Fibroblast of skin of abdomen (primary cell): ENCODE results near the gene R3HCC1L.
"Not testable (repeated sequence)": the region's sequence is repeated elsewhere in the genome, so short reads cannot be mapped to it uniquely, and the experiment has no call there.

ENCODE experiments used
- DNase-seq: peaks from one replicate; pipeline ENCODE4 v3.0.0-alpha.2; 2013

The R3HCC1L gene

DNA sequence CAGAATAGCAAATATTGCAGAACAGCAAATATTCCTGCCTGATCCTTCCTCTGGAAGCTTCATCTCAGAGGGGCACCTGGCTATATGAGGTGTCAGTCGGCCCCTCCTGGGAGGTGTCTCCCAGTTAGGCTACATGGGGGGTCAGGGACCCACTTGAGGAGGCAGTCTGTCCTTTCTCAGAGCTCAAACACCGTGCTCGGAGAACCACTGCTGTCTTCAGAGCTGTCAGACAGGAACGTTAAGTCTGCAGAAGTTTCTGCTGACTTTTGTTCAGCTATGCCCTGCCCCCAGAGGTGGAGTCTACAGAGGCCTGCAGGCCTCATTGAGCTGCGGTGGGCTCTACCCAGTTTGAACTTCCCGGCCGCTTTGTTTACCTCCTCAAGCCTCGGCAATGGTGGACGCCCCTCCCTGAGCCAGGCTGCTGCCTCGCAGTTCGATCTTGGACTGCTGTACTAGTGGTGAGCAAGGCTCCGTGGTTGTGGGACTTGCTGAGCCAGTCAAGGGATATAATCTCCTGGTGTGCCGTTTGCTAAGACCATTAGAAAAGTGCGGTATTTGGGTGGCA, 48.0 kb downstream of the R3HCC1L start:
- DNase-seq = not testable (repeated sequence)

DNA sequence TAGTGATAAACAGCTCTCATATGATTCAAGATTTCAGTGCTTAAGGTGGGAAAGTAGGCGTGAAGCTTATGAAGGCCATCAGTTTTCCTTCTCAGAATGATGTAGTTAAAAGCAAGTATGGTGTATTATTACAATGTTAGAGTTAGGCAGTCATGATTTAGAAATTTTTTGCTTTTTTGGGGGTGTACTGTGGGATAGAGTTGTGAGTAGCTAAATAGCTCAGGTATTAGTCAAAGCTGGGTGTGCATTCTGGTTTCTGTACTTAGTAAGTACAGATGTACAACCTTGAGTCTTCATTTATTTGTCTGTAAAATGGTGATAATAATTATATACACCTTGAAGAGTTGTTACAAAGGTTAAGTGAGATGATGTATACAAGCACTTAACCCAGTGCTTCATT, 52.2 kb downstream of the R3HCC1L start:
- peak; percentile 28 for DNase-seq

DNA sequence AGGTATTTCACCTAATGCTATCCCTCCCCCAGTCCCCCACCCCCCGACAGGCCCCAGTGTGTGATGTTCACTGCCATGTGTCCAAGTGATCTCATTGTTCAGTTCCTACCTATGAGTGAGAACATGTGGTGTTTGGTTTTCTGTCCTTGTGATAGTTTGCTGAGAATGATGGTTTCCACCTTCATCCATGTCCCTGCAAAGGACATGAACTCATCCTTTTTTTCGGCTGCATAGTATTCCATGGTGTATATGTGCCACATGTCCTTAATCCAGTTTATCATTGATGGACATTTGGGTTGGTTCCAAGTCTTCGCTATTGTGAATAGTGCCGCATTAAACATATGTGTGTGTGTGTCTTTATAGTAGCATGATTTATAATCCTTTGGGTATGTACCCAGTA, 56.3 kb downstream of the R3HCC1L start:
- not testable (repeated sequence) for DNase-seq

DNA sequence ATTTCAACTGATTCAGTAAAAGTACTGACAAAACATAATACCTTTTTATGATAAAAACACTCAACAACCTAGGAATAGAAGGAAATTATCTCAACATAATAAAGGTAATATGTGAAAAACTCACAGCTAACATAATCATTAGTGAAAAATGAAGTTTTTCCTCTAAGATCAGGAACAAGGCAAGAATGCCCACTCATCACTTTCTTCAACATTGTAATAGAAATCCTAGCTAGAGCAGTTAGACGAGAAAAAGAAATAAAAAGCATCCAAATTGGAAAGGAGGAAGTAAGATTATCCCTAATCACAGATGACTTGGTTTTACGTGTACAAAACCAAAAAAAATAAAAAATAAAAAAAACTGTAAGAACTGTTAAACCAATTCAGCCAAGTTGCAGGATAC, 58.6 kb downstream of the R3HCC1L start:
- DNase-seq = no peak

DNA sequence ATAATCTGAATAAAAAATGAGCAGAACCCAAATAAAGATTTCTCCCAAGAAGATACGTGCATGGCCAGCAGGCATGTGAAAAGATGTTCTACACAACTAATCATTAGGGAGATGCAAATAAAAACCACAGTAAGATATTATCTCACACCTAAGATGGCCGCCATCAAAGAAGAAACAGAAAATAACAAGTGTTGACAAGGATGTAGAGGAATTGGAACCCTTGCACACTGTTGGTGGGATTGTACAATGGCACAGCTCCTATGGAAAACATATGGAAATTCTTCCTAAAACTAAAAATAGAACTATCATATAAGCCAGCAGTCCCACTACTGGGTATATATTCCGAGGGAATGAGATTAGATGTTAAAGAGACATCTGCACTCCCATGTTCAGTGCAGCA, 60.2 kb downstream of the R3HCC1L start:
- no peak for DNase-seq

DNA sequence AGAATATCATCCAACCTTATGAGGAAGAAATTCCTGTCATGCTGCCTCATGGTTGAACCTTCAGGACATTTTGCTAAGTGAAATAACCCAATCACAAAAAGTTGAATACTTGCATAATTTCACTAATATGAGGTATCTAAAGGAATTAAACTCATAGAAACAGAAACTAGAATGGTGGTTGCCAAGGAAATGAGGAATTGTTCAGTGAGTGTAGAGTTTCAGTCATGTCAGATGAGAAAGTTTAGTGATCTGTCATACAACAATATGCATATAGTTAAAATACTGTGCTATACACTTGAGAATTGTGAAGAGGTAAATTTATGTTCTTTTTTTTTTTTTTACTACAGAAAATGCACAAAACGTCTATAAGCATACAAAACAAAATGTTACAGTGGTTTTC, 60.7 kb downstream of the R3HCC1L start:
- no peak for DNase-seq

DNA sequence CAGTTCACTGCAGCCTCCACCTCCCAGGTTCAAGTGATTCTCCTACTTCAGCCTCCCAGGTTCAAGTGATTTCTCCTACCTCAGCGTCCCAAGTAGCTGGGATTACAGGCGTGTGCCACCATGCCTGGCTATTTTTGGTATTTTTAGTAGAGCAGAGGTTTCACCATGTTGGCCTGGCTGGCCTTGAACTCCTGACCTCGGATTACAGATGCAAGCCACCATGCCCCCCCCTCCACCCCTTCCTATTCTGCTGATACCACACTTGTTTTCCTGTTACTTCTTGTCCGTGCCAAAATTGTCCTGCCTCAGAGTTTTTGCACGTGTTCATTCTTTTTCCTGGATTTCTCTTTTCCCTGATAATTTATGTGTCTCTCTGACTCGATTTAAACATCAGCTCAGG, 62.5 kb downstream of the R3HCC1L start:
- no peak for DNase-seq

DNA sequence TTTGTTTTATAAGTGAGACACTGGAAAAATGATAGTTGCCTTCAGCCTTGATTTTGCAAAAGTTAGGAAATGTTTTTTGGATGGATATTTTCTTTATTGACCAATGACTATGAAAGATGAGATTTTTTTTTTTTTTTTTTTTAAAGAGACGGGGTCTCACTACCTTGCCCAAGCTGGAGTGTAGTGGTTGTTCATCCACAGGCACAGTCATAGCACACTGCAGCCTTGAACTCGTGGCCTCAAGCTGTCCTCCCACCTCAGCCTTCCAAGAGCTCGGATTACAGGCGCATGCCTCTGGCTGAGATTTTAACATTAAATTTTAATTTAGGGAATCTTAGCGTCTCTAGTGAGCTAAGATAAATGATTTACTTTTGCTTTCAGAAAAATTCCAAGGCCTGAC, 67.3 kb downstream of the R3HCC1L start:
- no peak for DNase-seq

DNA sequence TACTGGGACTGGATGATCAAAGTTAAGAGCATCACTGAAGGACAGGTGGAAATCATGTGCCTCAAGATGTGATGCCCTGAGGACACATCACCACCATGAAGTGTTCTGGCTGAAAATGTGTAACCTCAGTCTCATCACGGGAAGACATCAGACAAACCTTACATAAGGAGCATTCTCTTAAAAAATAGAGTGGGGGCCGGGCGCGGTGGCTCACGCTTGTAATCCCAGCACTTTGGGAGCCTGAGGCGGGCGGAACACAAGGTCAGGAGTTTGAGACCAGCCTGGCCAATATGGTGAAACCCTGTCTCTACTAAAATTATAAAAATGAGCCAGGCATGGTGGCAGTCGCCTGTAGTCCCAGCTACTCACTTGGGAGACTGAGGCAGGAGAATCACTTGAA, 67.9 kb downstream of the R3HCC1L start:
- DNase-seq = no peak

DNA sequence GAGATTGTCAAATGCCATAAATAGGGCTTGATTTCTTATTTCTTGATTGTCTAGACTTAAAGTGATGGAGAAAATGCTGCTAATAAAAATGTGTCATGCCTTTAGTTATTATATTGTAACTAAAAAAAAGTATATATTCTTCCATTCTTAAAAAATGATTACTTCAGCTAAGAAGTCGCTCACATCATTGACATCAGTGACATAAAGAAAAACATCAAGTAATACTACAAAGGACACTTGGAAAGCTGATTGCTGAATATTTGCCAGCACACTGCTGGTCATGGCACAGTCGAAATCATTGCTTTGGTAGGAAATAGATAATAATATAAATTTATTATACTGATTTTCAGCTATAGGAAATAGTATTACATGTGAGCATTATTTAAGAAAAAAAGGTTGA, 70.9 kb downstream of the R3HCC1L start:
- DNase-seq = no peak

DNA sequence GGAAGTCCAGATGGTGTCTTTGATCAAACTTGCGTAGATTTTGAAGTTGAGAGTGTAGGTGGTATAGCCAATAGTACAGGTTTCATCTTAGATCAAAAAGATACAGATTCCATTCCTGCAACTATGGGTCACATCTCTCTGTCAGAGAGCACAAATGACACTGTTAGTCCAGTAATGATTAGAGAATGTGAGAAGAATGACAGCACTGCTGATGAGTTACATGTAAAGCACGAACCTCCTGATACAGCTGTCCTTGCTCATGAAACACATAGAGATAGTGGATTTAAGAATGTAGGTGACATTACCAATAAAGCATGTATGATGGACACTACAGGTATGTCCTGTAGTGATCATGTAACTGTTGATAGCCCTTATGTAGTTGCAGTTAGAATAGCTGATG, 74.5 kb downstream of the R3HCC1L start:
- DNase-seq = no peak

DNA sequence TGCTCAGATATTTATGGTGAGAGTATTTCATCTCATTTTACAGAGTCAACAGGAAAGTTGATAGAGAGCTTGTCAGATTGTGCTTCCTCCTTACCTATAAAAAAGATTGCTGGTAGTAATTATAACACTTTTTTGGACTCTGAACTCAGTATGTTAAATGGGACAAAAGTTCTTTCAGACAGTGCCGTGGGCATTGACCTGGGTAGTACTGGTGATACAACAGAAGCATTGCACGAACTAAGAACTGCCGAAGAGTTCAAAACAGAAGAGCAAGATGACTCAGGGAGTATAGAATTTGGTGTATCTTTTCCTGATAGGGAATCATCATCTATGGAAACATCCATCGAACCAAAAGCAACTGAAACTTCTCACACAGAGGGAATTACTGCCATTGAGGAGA, 75.0 kb downstream of the R3HCC1L start:
- DNase-seq = no peak

DNA sequence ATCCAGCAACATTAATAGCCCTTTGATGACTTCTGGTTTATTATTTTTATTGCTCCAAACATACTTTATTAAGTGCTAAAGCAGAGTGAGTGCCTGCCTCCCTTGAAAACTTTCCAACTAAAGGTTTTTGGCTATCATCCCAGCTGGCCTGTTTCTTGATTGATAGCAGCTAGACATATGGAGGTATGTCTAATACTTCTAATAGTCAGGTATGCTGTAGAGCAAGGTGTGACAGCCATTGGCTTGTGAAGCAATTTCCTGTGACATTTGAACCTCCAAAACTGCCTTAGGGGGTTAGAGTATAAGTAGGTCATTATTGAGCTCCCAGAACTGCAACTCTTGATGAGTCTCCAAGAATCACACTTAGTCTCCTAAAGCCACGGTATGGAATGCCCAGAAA, 77.7 kb downstream of the R3HCC1L start:
- no peak for DNase-seq

DNA sequence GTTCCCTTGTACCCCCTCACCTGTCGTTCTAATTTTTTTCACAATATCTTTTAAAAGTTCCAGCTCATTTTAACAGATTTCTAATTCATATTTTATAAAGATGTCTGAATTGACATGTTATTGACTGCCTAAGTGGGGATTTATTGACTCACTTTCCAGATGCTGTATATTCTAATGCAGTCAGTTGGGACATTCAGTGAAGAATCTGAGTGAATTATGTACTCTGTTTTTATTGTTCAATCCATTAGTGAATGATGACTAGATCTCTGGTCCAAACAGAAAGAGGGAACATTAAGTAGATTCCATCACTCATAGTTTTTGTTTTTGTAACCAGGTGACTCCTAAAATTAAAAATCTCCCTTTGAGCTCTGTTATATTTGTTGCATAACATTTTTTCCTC, 79.3 kb downstream of the R3HCC1L start:
- DNase-seq = no peak

DNA sequence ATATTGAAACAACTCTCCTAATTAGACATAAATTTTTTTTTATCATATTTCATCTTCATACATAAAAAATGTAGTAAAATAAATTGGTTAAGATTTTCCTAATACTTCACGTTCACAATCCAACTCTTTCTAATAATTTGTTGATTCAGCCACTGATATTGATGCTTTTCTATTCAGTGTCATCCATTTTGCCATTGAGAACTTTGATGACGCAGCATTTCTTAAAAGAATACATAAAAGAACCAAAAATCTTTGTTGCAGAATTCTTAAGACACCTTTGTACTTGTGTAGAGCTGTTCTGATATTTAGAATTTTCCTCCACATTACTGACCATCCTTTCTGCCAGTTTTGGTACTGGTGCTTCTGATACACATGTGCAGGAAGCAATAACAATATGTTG, 80.9 kb downstream of the R3HCC1L start:
- DNase-seq = no peak

DNA sequence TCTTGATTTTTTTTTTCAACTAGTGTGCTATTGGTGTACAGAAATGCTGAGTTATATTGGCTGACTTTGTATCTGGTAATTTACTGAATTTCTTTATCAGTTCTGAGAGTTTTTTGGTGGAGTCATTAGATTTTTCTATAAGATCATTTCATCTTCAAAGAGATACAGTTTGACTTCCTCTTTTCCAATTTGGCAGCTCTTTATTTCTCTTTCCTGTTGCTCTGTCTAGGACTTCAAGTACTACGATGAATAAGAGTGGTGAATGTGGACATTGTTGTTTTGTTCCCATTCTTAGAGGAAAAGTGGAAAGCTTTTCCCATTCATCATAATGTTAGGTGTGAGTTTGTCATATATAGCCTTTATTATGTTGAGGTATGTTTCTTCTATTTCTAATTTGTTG, 83.3 kb downstream of the R3HCC1L start:
- DNase-seq = no peak

DNA sequence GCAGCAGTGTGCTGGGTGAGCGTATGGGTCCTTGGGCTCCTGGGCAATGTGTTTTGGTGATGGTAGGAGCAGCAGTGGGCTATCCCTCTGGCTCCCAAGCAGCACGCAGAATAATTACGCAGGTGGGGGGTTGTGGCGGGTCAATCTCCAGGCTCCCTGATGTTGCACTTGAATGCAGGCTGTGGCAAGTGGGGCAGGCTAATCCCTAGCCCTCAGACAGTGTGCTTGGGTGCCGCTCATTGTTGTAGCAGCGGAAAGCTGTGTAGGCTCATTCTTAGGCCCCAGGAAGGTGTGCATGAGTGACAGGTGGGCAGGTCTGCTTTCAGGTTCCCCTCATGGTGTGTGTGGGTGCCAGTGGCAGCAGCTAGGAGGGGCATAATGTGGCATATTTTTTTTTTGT, 89.4 kb downstream of the R3HCC1L start:
- no peak for DNase-seq

DNA sequence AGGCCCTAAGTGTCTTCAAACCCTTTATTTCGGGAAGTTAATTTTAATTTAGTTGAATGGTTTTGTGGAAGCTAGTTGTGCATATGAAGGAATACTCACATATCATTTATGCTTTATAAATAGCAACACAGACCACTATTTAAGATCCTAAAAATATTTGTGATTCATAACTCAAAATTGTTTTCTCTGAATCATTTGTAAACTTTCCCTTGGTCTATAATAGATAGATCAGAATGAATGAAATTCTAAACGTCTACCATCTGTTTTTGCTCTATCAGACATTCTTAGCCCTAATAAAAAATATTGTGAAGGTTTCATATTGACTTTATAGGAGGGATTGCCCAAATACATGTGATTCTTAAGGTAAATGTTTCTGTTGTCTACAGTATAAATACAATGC, 90.1 kb downstream of the R3HCC1L start:
- peak; percentile 37 for DNase-seq

DNA sequence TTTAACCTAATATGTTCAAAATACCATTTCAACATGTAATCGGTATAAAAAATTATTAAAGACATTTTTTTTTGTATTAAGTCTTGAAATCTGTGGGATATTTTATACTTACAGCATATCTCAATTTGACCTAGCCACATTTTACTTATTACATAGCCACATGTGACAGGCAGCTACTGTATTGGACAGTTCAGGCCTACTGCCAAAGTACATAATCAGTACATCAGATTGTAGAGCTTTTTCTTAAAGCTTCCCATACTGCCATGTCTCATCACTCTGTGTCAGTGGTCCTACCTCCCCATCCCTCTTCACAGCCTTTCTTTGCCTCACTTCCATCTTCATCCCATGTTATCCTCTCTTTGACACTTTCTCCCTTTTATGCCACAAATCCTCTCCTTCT, 90.5 kb downstream of the R3HCC1L start:
- DNase-seq = peak; percentile 17

DNA sequence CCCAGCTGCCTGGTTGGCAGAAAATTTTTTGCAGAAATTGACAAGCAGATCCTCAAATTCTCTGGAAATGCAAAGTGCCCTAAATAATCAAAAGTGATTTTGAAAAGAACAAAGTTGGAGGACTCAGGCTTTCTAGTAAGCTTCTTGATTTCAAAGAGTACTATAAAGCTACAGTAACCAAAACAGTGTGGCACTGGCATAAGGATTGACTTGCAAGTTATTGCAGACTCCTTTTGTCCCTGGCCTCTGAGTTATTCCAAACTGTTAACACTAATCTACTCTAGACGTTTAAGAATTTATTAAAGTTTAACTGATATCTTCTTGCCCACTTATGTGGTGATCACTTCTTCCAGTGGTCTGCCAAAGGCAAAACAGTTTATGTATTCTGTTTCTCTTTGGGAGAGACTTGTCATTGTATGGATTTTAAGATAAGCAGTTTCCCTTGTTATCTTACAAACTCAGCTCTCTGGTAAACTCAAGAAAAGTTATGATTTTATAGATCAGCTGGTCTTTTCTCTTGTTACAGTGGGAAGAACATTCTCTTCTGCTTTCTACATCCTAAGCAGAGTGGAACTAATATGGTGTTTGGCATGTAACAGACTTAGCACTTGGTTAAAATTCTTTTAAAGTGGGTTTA, 92.2 kb downstream of the R3HCC1L start:
- DNase-seq = no peak

DNA sequence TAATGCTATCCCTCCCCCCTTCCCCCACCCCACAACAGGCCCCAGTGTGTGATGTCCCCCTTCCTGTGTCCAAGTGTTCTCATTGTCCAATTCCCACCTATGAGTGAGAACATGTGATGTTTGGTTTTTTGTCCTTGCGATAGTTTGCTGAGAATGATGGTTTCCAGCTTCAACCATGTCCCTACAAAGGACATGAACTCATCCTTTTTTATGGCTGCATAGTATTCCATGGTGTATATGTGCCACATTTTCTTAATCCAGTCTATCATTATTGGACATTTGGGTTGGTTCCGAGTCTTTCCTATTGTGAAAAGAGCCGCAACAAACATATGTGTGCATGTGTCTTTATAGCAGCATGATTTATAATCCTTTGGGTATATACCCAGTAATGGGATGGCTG, 93.3 kb downstream of the R3HCC1L start:
- DNase-seq = not testable (repeated sequence)

DNA sequence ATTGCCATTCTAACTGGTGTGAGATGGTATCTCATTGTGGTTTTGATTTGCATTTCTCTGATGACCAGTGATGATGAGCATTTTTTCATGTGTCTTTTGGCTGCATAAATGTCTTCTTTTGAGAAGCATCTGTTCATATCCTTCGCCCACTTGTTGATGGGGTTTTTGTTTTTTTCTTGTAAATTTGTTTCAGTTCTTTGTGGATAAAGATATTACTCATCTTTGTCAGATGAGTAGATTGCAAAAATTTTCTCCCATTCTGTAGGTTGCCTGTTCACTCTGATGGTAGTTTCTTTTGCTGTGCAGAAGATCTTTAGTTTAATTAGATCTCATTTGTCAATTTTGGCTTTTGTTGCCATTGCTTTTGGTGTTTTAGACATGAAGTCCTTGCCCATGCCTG, 93.8 kb downstream of the R3HCC1L start:
- not testable (repeated sequence) for DNase-seq

DNA sequence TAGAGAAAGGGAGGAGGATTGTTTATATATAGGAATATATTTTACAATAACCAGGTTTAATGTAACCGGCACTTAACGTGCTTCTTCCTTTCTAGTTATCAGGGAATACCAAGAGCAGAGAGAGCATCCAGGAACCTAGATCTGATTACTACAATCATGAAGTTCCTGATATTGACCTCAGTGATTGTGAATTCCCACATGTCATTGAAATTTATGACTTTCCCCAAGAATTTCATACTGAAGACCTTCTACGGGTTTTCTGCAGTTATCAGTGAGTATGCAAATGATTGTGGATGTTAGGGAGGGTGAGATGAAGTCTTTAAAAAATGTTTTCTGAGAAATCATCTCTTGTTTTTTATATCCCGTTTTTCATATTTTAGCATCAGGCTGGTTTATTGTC, 97.0 kb downstream of the R3HCC1L start:
- DNase-seq = no peak

DNA sequence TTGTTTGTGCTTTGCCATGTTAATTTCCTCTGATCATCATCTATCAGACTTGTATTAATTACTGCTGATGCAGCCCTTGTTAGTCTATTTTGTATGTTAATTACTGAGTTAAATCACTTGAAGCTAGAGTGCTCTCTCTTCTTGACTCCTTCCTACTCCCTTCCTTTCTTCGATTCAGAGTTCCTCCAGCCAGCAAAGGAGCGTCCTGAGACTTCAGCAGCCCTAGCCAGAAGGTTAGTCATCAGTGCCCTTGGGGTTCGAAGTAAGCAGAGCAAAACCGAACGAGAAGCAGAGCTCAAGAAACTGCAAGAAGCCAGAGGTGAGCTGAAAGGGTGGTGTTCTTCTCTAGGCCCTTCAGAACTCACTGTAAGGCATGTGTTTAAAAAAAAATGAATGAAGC, 101.4 kb downstream of the R3HCC1L start:
- no peak for DNase-seq

DNA sequence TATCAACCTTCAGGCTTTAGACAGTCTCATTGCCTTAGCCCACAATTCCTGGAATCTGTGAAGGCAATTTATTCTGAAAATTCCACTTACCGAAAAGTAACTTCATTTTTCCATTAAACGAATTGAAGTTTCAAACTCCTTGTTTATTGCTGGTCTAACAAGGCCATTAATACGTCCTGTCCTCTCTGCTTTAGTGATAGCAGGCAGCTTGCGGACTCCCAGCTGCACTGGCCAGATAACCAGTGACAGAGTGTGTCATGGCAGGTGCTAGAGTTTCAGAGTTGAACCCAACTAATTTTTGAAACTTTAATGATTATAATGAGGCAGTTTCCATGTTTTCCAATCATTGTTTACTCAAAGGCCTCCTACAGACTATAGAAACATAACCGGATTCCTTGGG, 102.4 kb downstream of the R3HCC1L start:
- no peak for DNase-seq
